DMS153 treated with DMSO at 0.1 percent for 48 hours (cell line): Measurements from ENCODE around the gene PIGO.
A peak's percentile ranks its signal among the peaks of the same experiment; 100 is the strongest.

ENCODE experiments used
- DNase-seq: peaks from one replicate; lab custom pipeline; 2025; ENCODE audit not compliant: unreplicated experiment; lab: John Stamatoyannopoulos, UW

The PIGO gene

DNA sequence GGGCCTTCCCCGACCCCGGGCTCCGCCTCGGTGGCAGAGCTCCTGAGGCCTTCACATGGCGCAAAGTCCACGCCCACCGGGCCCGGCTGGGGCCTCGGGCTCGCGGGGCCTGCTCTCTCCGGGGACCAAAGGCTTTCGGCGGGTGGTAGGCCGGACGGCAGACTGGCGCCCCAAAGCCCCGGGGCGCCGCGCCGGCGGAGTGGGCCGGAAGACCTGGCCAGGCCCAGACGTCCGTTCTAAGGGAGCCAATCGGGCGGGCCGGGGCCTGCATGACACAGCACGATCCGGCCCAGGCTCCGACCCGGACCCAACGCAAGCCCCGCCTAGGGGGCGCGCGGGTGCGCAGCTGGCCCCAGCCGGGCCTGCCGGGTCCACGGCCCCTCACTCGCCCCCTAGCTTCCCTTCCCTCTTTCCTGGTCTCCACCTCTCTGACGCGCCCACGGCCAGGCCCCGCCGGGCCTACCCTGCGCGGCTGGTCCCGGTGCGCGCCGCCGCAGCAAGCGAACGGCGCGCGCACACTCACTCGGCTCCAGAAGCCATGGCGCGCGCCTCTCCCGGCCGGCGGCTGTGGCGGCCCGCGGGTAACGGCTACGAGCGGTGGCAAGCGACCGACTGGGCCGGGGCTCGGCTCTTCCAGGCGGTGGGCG lies 24.5 kb downstream of the PIGO start:
- peak; percentile 18 for DNase-seq

DNA sequence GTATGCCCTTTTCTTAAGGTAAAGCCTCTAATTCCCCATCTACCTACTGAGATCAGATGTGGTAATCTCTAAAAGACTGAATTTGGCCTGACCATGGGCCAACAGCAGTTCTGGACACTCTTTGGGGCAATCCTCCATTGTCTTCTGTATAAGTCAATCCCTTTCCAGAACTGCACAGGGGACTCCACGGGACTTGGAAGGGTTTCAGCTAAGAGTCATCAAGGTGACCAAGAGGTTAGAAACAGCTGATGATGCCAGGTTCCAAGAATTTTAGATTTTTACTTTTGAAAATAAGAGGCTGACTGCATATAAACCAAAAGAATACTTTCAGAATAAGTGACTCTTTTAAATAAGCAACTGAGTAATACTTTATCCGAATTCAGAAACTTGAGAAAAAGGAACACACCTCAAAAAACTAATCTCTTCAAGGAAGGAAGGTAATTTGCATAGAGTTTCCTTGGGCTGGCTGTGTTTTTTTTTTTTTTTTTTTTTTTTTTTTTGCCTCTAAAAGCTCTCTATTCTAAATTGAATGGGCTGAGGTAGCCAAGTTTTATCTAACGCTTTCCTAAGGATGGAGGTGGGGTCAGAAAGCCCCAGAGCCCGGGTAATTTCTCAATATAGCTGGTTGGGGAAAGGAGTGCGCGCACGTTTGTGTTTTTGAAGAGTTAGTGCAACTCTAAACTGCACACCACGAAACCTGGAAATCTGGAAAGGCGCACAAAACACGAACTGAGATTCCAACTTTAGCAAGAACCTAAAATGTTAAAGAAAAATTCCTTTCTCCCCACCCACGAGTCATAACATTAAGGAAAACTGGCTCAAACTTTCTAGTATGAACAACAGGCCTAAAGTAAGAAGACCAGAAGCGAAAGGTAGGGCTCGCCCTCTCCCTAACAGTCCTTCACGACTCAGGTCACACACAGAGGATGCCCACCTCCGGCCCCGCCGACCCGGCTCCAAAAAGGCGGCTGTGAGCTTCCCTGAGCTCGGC lies 25.3 kb downstream of the PIGO start:
- no peak for DNase-seq

DNA sequence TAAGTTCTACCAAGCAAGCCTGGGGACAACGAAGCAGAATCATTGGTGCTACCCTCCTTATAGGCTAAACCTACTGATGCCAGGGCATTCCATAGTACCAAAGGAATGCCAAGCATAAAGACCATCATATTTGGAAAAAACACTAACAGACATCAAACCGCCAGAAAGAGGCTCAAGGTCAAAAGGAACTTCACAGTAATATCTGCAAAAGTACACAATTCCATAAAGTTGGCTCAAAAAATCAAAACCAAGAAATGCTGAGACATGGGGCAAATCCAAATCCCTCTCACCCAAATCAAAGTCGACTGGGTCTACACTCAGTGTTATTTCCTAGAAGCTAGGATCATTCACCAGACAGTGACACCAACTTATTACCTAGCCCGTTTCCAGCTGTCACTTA lies 27.4 kb downstream of the PIGO start:
- DNase-seq, result no peak

DNA sequence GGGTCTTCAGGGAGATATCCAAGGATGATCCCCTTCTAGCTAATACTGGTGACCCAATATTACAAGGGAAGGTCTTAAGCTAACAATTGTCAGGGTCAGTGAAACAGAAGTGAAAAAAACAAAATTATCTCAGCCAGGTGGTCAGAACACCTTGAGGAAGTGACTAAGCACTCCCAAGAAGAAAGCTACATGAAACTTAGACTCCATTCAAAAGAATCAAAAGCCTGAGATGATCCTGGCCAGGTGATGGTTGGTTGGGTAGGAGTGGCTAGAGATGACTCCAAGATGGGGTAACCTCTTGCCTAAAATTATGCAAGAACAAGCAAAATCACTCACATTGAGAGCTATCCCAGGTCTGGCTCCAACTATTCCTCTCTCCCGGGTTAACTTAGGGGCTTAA lies 29.3 kb downstream of the PIGO start:
- DNase-seq, result no peak

DNA sequence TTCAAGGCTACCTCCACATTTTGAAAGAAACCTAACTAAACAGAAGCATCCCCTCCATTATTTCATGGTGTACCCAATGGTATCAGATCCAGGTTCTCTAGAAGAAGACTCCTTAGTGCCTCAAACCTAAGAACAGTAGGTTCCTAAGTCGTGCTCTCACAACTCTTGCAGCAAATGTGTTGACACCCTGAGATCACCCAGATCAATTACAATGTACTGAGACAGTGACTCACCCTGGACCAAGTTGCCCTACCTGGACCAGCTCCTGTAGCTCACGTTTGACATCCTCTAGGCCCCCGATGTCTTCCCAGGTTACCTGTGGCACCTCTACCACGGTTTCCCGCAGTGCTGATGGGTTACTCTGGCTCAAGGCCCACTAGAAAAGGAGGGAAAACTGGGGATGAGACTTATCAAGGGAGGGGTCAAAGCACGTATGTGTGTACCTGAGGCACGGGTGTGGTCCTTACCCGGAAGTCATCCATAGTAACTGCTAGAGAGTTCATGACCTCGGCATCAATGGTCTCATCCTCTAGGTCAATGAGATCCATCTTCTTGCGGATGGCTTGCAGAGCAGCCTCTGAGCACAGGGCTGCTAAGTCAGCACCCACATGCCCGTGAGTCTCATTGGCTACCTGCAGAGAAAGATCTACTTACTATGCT lies 35.7 kb downstream of the PIGO start:
- no peak for DNase-seq

DNA sequence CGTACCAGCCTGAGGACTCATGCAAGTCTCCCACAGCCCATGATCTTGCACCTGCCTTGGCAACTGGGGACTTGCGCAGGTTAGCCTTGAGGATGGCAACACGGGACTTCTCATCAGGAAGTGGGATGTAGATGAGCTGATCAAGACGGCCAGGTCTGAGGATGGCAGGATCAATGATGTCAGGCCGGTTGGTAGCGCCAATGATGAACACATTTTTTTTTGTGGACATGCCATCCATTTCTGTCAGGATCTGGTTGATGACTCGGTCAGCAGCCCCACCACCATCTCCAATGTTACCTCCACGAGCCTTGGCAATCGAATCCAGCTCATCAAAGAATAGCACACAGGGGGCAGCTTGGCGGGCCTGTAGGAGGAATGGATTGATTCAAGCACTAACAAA lies 37.0 kb downstream of the PIGO start:
- DNase-seq, result no peak

DNA sequence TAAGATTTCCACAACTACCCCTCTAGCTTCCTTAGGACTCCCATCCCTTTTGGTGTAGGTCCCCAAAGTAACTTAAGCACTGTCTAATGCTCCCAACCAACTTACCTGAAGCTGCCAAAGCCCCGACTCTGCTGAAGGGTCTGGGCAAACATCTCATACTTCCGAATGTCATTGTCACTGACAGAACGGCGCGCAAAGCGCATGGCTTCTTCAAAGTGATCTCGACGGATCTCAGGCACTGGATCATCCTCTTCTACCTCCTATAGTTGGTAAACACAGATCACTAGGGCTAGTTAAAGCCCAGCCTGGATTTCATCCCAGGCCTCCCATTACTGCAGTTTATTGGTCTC lies 39.1 kb downstream of the PIGO start:
- no peak for DNase-seq

DNA sequence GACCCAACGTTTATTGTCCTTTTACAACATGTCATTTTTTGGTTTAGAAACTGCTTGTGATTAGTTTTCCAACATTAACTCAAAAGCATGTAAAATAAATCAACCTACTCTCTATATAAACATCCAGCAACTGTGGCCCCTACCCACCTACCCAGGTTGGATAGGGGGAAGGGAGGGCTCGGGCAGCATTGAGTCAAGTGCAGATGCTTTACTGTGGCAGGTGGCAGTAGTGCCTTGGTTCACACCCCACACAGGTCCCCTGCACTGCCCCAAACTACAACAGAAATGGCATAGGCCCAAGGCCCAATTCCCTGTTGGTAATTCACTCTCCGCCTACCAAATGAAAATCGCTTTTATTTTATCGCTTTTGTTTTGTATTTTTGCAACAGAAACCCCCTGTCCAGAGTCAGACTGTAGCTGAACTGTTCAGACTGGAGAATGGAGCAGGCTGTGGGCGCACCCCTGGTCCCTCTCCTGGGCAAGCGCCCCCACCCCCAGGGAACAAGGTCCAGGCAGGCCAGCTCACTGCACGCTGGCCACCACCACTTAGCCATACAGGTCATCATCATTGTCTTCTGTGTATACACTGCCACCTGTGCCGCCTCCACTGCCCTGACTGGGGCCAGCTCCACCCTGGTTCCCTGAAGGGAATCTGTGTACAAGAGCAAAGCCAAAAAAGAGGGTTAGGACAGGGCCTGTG lies 39.7 kb downstream of the PIGO start:
- no peak for DNase-seq

DNA sequence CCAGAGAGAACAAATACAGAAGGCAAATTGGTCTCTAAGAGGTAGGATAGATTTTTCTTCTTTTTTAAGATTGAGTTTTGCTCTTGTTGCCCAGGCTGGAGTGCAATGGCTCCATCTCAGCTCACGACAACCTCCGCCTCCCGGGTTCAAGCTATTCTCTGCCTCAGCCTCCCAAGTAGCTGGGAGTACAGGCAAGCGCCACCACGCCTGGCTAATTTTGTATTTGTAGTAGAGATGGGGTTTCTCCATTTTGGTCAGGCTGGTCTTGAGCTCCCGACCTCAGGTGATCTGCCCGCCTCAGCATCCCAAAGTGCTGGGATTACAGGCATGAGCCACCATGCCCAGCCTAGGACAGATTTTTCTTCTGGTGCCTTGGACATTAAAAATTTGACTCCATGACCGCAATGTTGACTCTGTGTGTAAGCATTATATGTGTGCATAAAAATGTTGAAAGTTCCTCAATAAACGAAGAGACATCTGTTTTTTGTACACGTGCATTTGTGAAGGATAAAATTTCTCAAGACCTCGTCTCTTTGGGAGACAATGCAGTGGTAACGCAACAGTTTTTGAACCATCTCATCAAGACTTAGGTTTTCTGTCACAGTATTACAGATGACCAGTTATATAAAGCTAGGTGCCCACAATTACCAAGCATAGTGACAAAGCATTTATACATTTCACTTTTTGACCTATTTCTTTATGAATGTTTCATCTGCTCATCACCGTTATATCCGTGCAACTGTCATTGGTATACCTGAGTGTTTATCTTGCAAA lies 41.3 kb downstream of the PIGO start:
- DNase-seq, result no peak

DNA sequence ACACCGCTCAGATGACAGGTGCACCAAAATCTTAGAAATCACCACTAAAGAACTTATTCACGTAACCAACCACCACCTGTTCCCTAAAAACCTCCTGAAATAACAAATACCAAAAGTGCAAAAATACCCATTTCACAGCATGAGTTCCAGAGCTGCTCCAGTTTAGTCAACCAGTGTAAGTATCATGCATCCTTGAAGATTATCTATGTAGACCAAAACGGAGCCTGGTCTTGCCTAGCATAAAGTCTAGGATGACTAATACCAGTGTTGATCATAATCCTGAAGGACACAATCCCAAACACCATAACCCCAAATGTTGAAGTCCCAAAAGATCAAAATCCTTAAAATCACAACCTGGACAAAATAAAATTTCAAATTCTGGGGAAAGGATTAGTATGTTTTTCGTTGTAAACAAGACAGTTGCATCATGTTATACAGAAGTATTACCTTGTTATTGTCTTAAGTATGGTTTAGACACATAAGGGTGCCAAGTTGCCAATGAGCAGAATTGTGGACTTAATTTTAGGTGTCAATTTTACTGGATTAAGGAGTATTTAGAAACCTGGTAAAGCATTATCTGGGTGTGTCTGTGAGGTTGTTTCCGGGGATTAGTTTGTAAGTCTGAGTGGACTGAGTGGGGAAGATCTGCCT lies 42.1 kb downstream of the PIGO start:
- no peak for DNase-seq

DNA sequence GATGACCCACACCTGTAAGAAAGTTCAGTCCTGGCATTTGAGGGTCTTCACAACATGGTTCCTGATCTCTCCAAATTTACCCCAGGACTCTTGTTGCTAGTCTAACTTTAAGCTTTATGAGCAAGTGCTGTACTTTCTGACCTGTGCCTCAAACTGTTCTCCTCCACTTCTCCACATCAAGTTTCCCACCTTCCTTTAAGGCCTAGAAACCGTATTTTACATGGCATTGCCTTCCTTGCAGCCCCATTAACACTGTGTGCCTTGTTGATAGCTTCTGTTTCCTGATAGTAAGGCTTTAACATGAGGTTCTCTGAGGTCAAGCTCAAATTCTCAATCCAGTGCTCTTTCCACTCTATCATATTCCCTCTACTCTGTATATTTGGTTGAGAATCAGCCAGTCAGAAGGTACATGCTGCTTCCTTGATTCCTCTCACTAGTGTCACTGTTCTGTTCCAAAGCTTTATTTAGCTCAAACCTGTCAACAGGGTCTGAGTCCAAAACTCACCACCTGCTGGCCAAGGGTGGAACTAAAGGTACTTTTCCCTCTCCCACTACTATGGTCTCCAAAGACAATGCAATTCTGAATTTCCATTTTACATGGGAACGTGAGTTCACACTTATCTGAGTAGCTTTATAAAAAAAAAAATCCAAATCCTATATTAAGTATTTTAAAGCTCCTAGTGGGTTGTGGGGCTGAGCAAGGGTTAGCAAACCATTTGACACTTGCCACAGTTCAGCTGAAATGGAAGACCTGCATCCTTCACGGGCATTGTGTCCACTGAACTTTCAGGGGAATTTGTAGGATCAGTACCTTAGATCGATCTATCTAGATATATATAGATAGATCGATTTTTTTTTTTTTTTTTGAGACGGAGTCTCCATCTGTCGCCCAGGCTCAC lies 45.1 kb downstream of the PIGO start:
- no peak for DNase-seq

DNA sequence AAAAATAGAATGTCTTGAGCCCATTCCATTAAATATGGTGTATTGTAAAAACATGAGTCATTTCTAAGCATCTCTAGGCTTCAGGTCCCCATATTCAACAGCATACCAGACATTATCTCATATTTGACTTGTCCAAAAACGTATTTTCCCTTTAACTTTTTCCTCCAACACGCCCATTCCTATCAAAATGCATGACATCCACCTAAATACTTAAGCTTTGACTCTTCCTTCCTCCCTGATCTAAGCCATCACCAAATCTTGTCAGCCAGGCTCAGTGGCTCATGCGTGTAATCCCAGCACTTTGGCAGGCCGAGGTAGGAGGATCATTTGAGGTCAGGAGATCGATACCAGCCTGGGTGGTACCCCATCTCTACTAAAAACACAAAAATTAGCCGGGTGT lies 47.9 kb downstream of the PIGO start:
- DNase-seq, result no peak

DNA sequence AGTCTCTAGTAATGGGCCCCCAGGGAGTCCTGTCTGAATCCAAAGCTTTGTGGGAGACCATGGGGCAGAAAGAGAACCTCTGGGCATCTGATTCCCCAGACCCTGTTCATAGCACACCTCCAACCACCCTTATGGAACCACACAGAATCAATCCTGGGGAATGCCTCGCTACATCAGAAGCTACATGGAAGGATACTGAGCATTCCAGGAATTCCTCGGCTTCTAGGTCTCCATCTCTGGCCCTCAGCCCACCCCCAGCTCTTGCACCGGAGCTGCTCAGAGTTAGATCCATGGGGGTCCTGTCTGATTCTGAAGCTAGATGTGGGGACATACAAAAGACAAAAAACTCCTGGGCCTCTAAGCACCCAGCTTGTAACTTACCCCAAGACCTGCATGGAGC lies 52.3 kb downstream of the PIGO start:
- DNase-seq, result no peak

DNA sequence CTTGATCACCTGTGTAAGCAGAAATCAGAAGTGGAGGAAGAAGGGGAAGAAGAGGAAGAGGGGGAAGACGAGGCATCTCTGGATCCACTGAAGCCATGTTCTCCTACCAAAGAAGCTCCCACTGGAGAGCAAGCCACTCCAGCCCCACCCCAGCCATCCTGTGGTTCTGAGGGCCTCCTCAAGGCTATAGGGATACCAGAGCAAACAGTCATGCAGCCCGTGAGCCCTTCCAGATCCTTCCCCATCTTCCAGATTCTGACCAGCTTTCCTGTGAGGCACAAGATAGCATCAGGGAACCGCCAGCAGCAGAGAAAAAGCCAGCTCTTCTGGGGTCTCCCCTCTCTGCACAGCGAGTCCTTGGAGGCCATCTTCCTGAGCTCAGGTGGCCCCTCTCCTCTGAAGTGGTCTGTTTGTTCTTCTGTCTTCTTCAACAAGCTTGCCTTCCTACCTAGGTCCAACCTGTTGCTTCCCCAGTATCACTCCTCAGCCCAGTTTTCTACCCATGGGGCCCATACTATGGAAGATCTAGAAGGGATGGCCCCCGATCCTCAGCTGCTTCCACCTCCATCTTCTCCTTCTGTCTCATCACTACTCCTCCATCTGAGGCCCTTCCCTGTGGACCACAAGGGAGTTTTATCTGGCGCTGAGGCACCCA lies 53.4 kb downstream of the PIGO start:
- no peak for DNase-seq

DNA sequence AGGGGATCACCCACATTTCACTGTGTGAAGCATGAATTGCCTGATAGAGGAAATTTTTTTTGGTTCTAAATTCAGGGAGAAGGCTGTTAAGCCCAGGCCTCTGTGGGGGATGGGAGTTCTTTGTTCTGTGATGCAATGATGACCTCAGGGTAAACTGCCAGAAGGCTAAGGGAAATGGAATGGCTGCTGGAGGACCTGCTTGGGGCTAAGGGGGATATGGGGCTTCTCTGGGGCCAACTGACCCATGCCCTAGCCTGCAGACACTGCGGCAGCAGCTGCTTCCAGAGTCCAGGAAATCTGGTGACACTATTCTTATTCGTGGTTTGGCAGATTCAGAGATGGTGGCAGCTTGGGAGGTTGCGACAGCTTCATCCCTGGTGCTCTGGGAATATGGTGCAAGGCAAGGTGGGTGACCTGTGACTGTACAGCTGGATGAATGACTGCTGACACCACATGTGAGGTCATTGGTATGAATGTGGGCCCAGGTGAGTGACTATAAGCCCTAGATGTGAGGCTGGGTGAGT lies 54.2 kb downstream of the PIGO start:
- no peak for DNase-seq
